ENCODE results near the gene ZNF765.
"Not testable (repeated sequence)": the region's sequence is repeated elsewhere in the genome, so short reads cannot be mapped to it uniquely, and the experiment has no call there.

Gene ZNF765

GRCh38 chr19:53431399-53432087 is 36.6 kb downstream of the ZNF765 start, which contains the start of gene ZNF761:
TSS of gene ZNF761 (plus strand) at chr19:53431984. CDS start at chr19:53447269, 15,285 bp downstream.
- Histone ChIP-seq H3K27me3 (ENCODE audit: control insufficient read depth, insufficient read depth, low read length) (no peaks in the 10 kb centered on the region), H3K4me3 (ENCODE audit: low read length) (peak within 1 kb of the TSS; percentile 91), H3K9ac (ENCODE audit: low read length) (peak within 1 kb of the TSS; percentile 77), H3K4me1 (ENCODE audit: control insufficient read depth, insufficient read depth, low read length) (peaks cover 3% of the 10 kb centered on the region), H3K36me3 (ENCODE audit: control insufficient read depth, insufficient read depth, low read length) (peaks cover 5% of the 10 kb centered on the region), H3K27ac (ENCODE audit: low read depth, low read length) (peak within 1 kb of the TSS; percentile 43)

GRCh38 chr19:53432088-53432661 is 37.2 kb downstream of the ZNF765 start:
- H3K27ac ChIP-seq (ENCODE audit: low read depth, low read length) = peak overlapping the region; percentile 43
- peak overlapping the region; percentile 91 for H3K4me3 ChIP-seq (ENCODE audit: low read length)
- H3K27me3 ChIP-seq (ENCODE audit: control insufficient read depth, insufficient read depth, low read length) = no peaks in the 10 kb centered on the region
- H3K36me3 ChIP-seq (ENCODE audit: control insufficient read depth, insufficient read depth, low read length) = peaks cover 5% of the 10 kb centered on the region
- H3K4me1 ChIP-seq (ENCODE audit: control insufficient read depth, insufficient read depth, low read length) = peaks cover 3% of the 10 kb centered on the region
- H3K9ac ChIP-seq (ENCODE audit: low read length) = peak overlapping the region; percentile 77

- H3K4me3 ChIP-seq (ENCODE audit: low read length); H3K27me3 ChIP-seq (ENCODE audit: control insufficient read depth, insufficient read depth, low read length); H3K9ac ChIP-seq (ENCODE audit: low read length); H3K27ac ChIP-seq (ENCODE audit: low read depth, low read length); H3K4me1 ChIP-seq (ENCODE audit: control insufficient read depth, insufficient read depth, low read length): not testable (repeated sequence)
- peaks cover 13% of the 10 kb centered on the region for H3K36me3 ChIP-seq (ENCODE audit: control insufficient read depth, insufficient read depth, low read length)
Measured at GRCh38 chr19:53443809-53444208, 48.9 kb downstream of the ZNF765 start.

GRCh38 chr19:53447196-53447595 is 52.2 kb downstream of the ZNF765 start:
- H3K4me3 ChIP-seq (ENCODE audit: low read length); H3K27ac ChIP-seq (ENCODE audit: low read depth, low read length); H3K27me3 ChIP-seq (ENCODE audit: control insufficient read depth, insufficient read depth, low read length); H3K9ac ChIP-seq (ENCODE audit: low read length); H3K4me1 ChIP-seq (ENCODE audit: control insufficient read depth, insufficient read depth, low read length); H3K36me3 ChIP-seq (ENCODE audit: control insufficient read depth, insufficient read depth, low read length): not testable (repeated sequence)

- H3K4me1 ChIP-seq (ENCODE audit: control insufficient read depth, insufficient read depth, low read length) = no peaks in the 10 kb centered on the region
- H3K36me3 ChIP-seq (ENCODE audit: control insufficient read depth, insufficient read depth, low read length) = peaks cover 20% of the 10 kb centered on the region
- H3K27me3 ChIP-seq (ENCODE audit: control insufficient read depth, insufficient read depth, low read length) = no peaks in the 10 kb centered on the region
- no peak overlapping the region for H3K4me3 ChIP-seq (ENCODE audit: low read length)
- no peak overlapping the region for H3K9ac ChIP-seq (ENCODE audit: low read length)
- H3K27ac ChIP-seq (ENCODE audit: low read depth, low read length) = no peak overlapping the region
Measured at GRCh38 chr19:53455828-53456227, 60.9 kb downstream of the ZNF765 start.

GRCh38 chr19:53460131-53460721 is 65.3 kb downstream of the ZNF765 start:
- not testable (repeated sequence) for H3K27ac ChIP-seq (ENCODE audit: low read depth, low read length); H3K9ac ChIP-seq (ENCODE audit: low read length); H3K27me3 ChIP-seq (ENCODE audit: control insufficient read depth, insufficient read depth, low read length); H3K4me3 ChIP-seq (ENCODE audit: low read length); H3K36me3 ChIP-seq (ENCODE audit: control insufficient read depth, insufficient read depth, low read length); H3K4me1 ChIP-seq (ENCODE audit: control insufficient read depth, insufficient read depth, low read length)

- Histone ChIP-seq H3K27me3 (ENCODE audit: control insufficient read depth, insufficient read depth, low read length) (no peaks in the 10 kb centered on the region), H3K9ac (ENCODE audit: low read length) (no peak overlapping the region), H3K36me3 (ENCODE audit: control insufficient read depth, insufficient read depth, low read length) (no peaks in the 10 kb centered on the region), H3K27ac (ENCODE audit: low read depth, low read length) (no peak overlapping the region), H3K4me3 (ENCODE audit: low read length) (no peak overlapping the region), H3K4me1 (ENCODE audit: control insufficient read depth, insufficient read depth, low read length) (no peaks in the 10 kb centered on the region)
Measured at GRCh38 chr19:53461866-53462265, 66.9 kb downstream of the ZNF765 start.

- Histone ChIP-seq H3K4me3 (ENCODE audit: low read length) (peak overlapping the region; percentile 38), H3K9ac (ENCODE audit: low read length) (no peak overlapping the region), H3K27me3 (ENCODE audit: control insufficient read depth, insufficient read depth, low read length) (no peaks in the 10 kb centered on the region), H3K4me1 (ENCODE audit: control insufficient read depth, insufficient read depth, low read length) (no peaks in the 10 kb centered on the region), H3K36me3 (ENCODE audit: control insufficient read depth, insufficient read depth, low read length) (no peaks in the 10 kb centered on the region), H3K27ac (ENCODE audit: low read depth, low read length) (no peak overlapping the region)
Measured at GRCh38 chr19:53462861-53463260, 67.9 kb downstream of the ZNF765 start.

- Histone ChIP-seq H3K27ac (ENCODE audit: low read depth, low read length) (no peak overlapping the region), H3K4me3 (ENCODE audit: low read length) (peak overlapping the region; percentile 38), H3K27me3 (ENCODE audit: control insufficient read depth, insufficient read depth, low read length) (no peaks in the 10 kb centered on the region), H3K9ac (ENCODE audit: low read length) (no peak overlapping the region), H3K4me1 (ENCODE audit: control insufficient read depth, insufficient read depth, low read length) (no peaks in the 10 kb centered on the region), H3K36me3 (ENCODE audit: control insufficient read depth, insufficient read depth, low read length) (no peaks in the 10 kb centered on the region)
Measured at GRCh38 chr19:53463263-53463662, 68.3 kb downstream of the ZNF765 start.

GRCh38 chr19:53466726-53467484 is 72.0 kb downstream of the ZNF765 start:
- Histone ChIP-seq H3K9ac (ENCODE audit: low read length) (no peak overlapping the region), H3K4me1 (ENCODE audit: control insufficient read depth, insufficient read depth, low read length) (no peaks in the 10 kb centered on the region), H3K27ac (ENCODE audit: low read depth, low read length) (no peak overlapping the region), H3K4me3 (ENCODE audit: low read length) (peak overlapping the region; percentile 58), H3K36me3 (ENCODE audit: control insufficient read depth, insufficient read depth, low read length) (no peaks in the 10 kb centered on the region), H3K27me3 (ENCODE audit: control insufficient read depth, insufficient read depth, low read length) (no peaks in the 10 kb centered on the region)

GRCh38 chr19:53467485-53468262 is 72.7 kb downstream of the ZNF765 start, which contains the start of gene ZNF813:
TSS of gene ZNF813 (plus strand) at chr19:53467733. CDS start at chr19:53483823, 16,090 bp downstream.
- H3K4me1 ChIP-seq (ENCODE audit: control insufficient read depth, insufficient read depth, low read length) = no peaks in the 10 kb centered on the region
- no peaks in the 10 kb centered on the region for H3K27me3 ChIP-seq (ENCODE audit: control insufficient read depth, insufficient read depth, low read length)
- H3K4me3 ChIP-seq (ENCODE audit: low read length) = peak within 1 kb of the TSS; percentile 86
- no peak within 1 kb of the TSS for H3K27ac ChIP-seq (ENCODE audit: low read depth, low read length)
- H3K36me3 ChIP-seq (ENCODE audit: control insufficient read depth, insufficient read depth, low read length) = no peaks in the 10 kb centered on the region
- peak within 1 kb of the TSS; percentile 73 for H3K9ac ChIP-seq (ENCODE audit: low read length)

- H3K27ac ChIP-seq (ENCODE audit: low read depth, low read length); H3K27me3 ChIP-seq (ENCODE audit: control insufficient read depth, insufficient read depth, low read length); H3K36me3 ChIP-seq (ENCODE audit: control insufficient read depth, insufficient read depth, low read length); H3K4me1 ChIP-seq (ENCODE audit: control insufficient read depth, insufficient read depth, low read length); H3K9ac ChIP-seq (ENCODE audit: low read length): not testable (repeated sequence)
- peak overlapping the region; percentile 86 for H3K4me3 ChIP-seq (ENCODE audit: low read length)
Measured at GRCh38 chr19:53468628-53469027, 73.7 kb downstream of the ZNF765 start.

Measured in rectal smooth muscle tissue (tissue), 1 donor.